ENCODE measurements around the gene REV3L. TPM values are rescaled to one million over a fixed set of nuclear protein-coding genes. Genes with fewer than 3 reads are reported as not detected.
A peak's percentile ranks its signal among the peaks of the same experiment; 100 is the strongest.

REV3L gene
- total and polyA plus RNA-seq, 2 of the 13 experiments (the other 11 are each of a cell fraction or from before 2014, with no cell fraction given) = 12.8 to 31.3 TPM

DNA sequence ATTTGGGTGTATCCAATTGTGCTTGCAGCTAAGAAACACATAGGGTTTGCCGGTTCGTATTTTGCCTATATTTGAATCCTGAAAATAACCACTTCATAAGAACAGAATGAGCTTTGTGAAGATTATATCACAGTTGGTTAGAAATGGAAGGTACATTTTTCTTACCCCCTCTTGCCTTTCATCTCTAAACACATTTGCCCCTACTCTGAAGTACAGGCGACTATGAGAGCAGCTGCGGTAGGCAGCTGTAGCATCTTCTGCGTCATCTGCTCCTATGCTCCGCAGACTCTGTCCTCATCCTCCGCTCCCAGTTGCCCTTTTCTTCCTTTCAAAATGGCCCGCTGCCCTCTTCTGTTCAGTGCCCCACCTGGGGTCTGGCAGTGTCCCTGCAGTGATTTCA lies 47.6 kb upstream of the REV3L start (continued):
- TF ChIP-seq, protein P1, sequence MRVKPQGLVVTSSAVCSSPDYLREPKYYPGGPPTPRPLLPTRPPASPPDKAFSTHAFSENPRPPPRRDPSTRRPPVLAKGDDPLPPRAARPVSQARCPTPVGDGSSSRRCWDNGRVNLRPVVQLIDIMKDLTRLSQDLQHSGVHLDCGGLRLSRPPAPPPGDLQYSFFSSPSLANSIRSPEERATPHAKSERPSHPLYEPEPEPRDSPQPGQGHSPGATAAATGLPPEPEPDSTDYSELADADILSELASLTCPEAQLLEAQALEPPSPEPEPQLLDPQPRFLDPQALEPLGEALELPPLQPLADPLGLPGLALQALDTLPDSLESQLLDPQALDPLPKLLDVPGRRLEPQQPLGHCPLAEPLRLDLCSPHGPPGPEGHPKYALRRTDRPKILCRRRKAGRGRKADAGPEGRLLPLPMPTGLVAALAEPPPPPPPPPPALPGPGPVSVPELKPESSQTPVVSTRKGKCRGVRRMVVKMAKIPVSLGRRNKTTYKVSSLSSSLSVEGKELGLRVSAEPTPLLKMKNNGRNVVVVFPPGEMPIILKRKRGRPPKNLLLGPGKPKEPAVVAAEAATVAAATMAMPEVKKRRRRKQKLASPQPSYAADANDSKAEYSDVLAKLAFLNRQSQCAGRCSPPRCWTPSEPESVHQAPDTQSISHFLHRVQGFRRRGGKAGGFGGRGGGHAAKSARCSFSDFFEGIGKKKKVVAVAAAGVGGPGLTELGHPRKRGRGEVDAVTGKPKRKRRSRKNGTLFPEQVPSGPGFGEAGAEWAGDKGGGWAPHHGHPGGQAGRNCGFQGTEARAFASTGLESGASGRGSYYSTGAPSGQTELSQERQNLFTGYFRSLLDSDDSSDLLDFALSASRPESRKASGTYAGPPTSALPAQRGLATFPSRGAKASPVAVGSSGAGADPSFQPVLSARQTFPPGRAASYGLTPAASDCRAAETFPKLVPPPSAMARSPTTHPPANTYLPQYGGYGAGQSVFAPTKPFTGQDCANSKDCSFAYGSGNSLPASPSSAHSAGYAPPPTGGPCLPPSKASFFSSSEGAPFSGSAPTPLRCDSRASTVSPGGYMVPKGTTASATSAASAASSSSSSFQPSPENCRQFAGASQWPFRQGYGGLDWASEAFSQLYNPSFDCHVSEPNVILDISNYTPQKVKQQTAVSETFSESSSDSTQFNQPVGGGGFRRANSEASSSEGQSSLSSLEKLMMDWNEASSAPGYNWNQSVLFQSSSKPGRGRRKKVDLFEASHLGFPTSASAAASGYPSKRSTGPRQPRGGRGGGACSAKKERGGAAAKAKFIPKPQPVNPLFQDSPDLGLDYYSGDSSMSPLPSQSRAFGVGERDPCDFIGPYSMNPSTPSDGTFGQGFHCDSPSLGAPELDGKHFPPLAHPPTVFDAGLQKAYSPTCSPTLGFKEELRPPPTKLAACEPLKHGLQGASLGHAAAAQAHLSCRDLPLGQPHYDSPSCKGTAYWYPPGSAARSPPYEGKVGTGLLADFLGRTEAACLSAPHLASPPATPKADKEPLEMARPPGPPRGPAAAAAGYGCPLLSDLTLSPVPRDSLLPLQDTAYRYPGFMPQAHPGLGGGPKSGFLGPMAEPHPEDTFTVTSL (CRISPR knock-in tag; IDR thresholded peaks at IDR 0.05; ENCODE audit: borderline replicate concordance) = no peak
- TF ChIP-seq ZNF660 (CRISPR knock-in tag; IDR thresholded peaks at IDR 0.05; ENCODE audit: borderline replicate concordance, low read depth) = no peak
- TF ChIP-seq, protein P2, sequence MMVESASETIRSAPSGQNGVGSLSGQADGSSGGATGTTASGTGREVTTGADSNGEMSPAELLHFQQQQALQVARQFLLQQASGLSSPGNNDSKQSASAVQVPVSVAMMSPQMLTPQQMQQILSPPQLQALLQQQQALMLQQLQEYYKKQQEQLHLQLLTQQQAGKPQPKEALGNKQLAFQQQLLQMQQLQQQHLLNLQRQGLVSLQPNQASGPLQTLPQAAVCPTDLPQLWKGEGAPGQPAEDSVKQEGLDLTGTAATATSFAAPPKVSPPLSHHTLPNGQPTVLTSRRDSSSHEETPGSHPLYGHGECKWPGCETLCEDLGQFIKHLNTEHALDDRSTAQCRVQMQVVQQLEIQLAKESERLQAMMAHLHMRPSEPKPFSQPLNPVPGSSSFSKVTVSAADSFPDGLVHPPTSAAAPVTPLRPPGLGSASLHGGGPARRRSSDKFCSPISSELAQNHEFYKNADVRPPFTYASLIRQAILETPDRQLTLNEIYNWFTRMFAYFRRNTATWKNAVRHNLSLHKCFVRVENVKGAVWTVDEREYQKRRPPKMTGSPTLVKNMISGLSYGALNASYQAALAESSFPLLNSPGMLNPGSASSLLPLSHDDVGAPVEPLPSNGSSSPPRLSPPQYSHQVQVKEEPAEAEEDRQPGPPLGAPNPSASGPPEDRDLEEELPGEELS (CRISPR knock-in tag; IDR thresholded peaks at IDR 0.05) = no peak
- no peak for TF ChIP-seq KMT2B (CRISPR knock-in tag; IDR thresholded peaks at IDR 0.05)

DNA sequence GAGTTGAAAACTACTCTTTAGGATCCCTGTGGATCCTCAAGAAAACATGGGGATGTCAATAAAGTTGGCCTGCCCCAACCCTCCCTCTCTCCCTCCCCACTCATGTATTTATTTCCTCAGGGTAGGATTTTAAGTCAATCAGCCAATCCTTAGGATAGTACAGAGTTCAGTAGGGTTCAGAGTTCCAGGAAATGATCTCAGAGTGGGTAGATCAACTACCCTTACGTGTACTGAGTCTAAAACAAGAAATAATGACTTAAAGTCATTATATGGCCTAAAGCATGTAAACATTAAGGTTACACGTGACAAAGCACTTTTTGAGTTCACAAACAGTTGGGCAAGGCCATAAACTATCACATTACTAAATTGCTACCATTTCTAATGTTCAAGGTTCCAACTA lies 47.2 kb upstream of the REV3L start:
- Histone ChIP-seq H4K20me1 (ENCODE audit: insufficient read depth, low read length) (no peaks in the 10 kb centered on the region), H2AFZ (ENCODE audit: low read length) (no peak overlapping the region), H3K9me3 (ENCODE audit: low read length) (no peaks in the 10 kb centered on the region), H3K4me3 (replicated peaks in 1 of 3; ENCODE audit: insufficient read depth in 1 of 3, low read depth in 2 of 3, low read length in 3 of 3) (no peak overlapping the region), H3K27me3 (ENCODE audit: control insufficient read depth in 1 of 2, insufficient read depth in 2 of 2, low read length in 2 of 2) (no peaks in the 10 kb centered on the region), H3K79me2 (ENCODE audit: insufficient read depth, low read length) (no peaks in the 10 kb centered on the region), H3K27ac (ENCODE audit: extremely low read length, insufficient read depth, low read length) (peak overlapping the region; percentile 14), H3K36me3 (replicated peaks in 1 of 2; ENCODE audit: control insufficient read depth in 1 of 2, insufficient read depth in 2 of 2, low read length in 2 of 2) (no peaks in the 10 kb centered on the region), H3K4me1 (ENCODE audit: insufficient read depth, low read length) (peaks cover 16% of the 10 kb centered on the region), H3K4me2 (ENCODE audit: low read depth, low read length) (no peak overlapping the region), H3K9ac (ENCODE audit: insufficient read depth, low read depth, low read length) (no peak overlapping the region)
- POLR2A ChIA-PET = no interaction called here
- ATAC-seq (peak; percentile 66), FAIRE-seq (no peak), DNase-seq (ENCODE audit: low spot score) (peak; percentile 40)
- no TSS peak for BruUV-seq (replicated peaks)
- CTCF ChIA-PET (ENCODE audit: low intra/inter-chr PET ratio, low total read pairs) = no interaction called here
- in situ Hi-C loops (cut with HindIII; ENCODE audit: extremely low pct_ligation_motif_present, low pct_unique_long_range_greater_than_20kb) (no loop called here), intact Hi-C loops (cut with micrococcal nuclease; ENCODE audit: unreplicated experiment) (no loop called here)
- 57% methylated on average over 2 of the region's 2 CpGs for WGBS (ENCODE audit: low lambda C conversion rate)
- TF ChIP-seq, protein P3, sequence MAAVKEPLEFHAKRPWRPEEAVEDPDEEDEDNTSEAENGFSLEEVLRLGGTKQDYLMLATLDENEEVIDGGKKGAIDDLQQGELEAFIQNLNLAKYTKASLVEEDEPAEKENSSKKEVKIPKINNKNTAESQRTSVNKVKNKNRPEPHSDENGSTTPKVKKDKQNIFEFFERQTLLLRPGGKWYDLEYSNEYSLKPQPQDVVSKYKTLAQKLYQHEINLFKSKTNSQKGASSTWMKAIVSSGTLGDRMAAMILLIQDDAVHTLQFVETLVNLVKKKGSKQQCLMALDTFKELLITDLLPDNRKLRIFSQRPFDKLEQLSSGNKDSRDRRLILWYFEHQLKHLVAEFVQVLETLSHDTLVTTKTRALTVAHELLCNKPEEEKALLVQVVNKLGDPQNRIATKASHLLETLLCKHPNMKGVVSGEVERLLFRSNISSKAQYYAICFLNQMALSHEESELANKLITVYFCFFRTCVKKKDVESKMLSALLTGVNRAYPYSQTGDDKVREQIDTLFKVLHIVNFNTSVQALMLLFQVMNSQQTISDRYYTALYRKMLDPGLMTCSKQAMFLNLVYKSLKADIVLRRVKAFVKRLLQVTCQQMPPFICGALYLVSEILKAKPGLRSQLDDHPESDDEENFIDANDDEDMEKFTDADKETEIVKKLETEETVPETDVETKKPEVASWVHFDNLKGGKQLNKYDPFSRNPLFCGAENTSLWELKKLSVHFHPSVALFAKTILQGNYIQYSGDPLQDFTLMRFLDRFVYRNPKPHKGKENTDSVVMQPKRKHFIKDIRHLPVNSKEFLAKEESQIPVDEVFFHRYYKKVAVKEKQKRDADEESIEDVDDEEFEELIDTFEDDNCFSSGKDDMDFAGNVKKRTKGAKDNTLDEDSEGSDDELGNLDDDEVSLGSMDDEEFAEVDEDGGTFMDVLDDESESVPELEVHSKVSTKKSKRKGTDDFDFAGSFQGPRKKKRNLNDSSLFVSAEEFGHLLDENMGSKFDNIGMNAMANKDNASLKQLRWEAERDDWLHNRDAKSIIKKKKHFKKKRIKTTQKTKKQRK (IDR thresholded peaks at IDR 0.05; ENCODE audit: low read length) = no peak
- TF ChIP-seq, protein P4, sequence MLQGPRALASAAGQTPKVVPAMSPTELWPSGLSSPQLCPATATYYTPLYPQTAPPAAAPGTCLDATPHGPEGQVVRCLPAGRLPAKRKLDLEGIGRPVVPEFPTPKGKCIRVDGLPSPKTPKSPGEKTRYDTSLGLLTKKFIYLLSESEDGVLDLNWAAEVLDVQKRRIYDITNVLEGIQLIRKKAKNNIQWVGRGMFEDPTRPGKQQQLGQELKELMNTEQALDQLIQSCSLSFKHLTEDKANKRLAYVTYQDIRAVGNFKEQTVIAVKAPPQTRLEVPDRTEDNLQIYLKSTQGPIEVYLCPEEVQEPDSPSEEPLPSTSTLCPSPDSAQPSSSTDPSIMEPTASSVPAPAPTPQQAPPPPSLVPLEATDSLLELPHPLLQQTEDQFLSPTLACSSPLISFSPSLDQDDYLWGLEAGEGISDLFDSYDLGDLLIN (CRISPR knock-in tag; IDR thresholded peaks at IDR 0.05; ENCODE audit: borderline replicate concordance) = no peak
- TF ChIP-seq, protein P5, sequence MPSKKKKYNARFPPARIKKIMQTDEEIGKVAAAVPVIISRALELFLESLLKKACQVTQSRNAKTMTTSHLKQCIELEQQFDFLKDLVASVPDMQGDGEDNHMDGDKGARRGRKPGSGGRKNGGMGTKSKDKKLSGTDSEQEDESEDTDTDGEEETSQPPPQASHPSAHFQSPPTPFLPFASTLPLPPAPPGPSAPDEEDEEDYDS (CRISPR knock-in tag; IDR thresholded peaks at IDR 0.05) = no peak
- TF ChIP-seq NFKBIZ (CRISPR knock-in tag; IDR thresholded peaks at IDR 0.05) = no peak
- no peak for TF ChIP-seq ZNF550 (CRISPR knock-in tag; IDR thresholded peaks at IDR 0.05; ENCODE audit: borderline replicate concordance)
- no peak for TF ChIP-seq POLR2A (IDR thresholded peaks at IDR 0.05; ENCODE audit: insufficient read depth in 1 of 2, low read depth in 2 of 2, low read length in 2 of 2)
- TF ChIP-seq ZNF644 (CRISPR knock-in tag; IDR thresholded peaks at IDR 0.05; ENCODE audit: low read depth) = no peak

All from HepG2 (cell line).